SIG-M5 treated with dmso at 0.1 percent for 504 hours (cell line): ENCODE results near the gene ERCC6L2.

Source experiments
- DNase-seq: peaks from one replicate; lab custom pipeline; 2025; ENCODE audit not compliant: unreplicated experiment; lab: John Stamatoyannopoulos, UW

Gene ERCC6L2, protein sequence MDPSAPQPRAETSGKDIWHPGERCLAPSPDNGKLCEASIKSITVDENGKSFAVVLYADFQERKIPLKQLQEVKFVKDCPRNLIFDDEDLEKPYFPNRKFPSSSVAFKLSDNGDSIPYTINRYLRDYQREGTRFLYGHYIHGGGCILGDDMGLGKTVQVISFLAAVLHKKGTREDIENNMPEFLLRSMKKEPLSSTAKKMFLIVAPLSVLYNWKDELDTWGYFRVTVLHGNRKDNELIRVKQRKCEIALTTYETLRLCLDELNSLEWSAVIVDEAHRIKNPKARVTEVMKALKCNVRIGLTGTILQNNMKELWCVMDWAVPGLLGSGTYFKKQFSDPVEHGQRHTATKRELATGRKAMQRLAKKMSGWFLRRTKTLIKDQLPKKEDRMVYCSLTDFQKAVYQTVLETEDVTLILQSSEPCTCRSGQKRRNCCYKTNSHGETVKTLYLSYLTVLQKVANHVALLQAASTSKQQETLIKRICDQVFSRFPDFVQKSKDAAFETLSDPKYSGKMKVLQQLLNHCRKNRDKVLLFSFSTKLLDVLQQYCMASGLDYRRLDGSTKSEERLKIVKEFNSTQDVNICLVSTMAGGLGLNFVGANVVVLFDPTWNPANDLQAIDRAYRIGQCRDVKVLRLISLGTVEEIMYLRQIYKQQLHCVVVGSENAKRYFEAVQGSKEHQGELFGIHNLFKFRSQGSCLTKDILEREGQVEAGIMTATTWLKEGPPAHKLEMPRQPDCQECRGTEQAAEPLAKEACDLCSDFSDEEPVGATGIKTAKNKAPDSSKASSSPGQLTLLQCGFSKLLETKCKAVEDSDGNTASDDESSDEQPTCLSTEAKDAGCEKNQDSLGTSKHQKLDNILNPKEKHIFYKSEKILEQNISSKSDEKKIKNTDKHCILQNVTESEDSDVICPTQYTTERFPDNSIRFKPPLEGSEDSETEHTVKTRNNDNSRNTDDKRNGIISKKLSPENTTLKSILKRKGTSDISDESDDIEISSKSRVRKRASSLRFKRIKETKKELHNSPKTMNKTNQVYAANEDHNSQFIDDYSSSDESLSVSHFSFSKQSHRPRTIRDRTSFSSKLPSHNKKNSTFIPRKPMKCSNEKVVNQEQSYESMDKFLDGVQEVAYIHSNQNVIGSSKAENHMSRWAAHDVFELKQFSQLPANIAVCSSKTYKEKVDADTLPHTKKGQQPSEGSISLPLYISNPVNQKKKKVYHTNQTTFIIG (N-terminal part only)

DNA sequence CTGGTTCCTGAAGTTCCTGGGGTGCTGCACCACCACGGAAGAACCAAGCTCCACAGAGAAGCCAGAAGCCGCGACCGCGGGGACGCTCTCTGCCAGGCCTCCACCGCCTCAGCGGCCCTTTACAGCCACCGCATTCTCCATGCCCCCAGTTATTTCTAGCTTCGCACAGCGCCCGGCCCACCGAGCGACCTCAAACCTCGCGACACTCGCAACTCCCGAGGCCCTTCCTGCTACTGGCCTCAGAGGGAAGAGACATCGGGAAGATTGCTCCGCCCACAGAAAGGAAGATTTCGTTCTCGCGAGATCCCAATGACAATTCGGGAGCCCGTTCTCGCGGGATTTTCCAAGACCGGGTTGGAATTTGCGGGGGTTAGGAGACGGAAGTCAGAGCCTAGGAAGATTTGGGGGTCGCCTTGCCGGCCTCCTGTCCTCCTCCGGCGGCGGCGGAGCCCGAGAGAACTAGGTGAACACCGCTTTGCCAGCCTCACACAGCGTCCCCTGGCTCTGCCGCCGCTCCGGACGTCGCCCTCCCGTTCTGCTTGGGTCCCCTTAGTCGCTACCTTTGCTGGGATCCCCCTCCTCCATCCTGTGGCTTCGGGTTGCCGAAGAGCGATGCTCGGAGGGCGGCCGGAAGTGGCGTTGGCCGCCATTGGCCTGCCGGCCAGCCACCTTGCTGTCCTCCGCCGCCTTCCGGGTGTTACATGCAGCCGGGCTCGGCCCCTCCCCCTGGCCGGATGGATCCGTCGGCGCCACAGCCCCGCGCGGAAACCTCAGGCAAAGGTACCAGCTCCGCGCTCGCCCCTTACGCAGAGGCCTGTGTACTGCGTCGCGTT, at the start of gene ERCC6L2:
Gene ERCC6L2, plus strand, starts transcription at position 387 of the 833 bp plus-strand sequence. Its CDS starts 348 bp downstream, at position 735.
- DNase-seq: peak; percentile 95

DNA sequence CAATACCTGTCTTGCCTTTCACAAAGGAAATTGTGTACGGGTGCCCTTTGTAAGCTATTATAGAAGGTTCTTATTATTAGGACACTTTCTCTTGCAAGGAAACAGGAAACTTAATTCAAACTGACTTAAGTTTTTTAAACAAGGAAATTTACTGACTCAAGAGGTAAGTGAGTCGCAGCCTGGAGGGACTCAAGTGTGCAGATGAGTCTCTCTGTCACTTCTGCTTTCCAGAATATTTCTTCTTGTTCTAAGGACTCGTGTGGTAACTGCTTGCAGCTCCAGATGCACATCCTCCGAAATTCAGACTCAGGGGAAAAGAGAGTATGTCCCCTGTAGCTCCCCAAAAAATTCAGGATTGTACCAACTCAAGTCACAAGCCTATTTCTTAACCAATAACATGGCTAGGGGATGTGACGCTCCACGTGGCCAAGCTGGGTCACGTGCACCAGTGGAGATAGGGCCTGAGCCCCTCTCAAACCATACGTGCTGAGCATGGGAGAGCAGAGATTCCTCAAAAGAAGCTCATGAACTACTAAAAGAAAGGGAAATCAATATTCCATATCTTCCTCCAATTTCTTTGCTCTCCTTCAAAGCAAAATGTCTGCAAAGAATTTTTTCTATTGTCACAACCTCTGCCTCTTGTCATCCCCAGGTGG, 49.2 kb upstream of the ERCC6L2 start:
- DNase-seq: peak; percentile 1

DNA sequence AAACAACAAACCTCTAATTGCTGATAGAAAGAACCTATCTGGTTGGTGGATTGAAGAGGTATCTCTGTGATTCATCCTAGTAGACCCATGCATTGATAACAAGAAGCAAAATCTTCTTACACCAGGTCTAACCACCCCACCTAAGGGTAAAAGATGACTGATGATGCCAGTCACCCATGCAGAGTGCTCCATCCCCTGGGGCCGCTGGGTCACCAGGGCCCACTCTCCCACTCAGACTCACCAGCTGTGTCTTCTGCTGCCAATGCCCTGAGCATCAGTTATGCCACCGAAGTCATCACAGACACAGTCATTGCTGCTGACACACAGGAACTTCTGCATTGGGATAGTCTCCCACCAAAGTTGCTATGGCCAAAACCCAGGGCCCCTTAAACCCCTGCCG, 44.7 kb upstream of the ERCC6L2 start:
- no peak for DNase-seq

DNA sequence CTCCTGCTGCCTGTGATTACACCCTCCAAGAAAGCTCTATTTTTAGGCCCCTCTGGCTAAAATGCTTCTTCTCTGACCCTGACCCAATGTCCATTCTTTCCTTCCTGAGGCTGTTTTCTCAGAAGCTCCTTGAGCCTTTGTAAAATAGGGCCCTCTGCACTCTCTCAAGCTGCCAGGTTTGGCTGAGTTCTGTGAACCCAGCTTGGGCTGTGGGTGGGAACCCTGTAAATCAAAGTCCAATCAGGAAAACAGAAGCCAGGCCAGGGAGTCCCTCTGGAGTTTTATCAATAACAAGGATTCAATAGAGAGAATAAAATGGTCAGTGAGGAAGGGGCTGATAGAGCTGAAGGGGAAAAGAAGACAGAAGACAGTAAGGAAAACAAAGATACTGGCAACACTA, 43.7 kb upstream of the ERCC6L2 start:
- no peak for DNase-seq

DNA sequence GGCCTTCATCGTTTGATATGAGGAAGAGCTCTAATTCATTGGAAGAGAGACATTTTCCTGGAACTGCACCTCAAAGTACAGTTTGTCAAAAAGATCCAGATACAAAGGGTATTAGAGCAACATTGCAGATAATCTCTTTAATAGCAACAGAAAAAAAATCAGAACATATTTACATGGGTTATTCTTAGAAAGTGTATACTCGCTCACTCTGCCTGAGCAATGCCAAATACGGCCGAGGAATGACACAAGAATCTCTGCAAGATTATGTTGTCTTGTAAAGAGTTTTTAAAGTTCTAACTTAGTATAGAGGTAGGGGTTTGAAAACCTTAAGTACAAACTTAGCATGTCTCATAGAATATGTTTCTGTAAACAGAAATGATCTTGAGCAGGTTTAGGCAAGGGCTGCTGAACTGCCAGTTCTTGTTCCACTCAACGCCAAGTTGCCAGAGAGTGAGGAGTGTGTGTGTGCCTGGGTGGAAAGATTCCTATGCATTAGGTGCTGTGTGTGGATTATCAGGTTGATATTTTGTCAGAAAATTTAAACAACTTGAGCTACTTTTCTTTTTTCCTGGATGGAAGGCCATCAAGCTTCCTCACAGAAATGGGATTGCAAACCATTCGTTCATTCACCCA, 41.8 kb upstream of the ERCC6L2 start:
- no peak for DNase-seq

DNA sequence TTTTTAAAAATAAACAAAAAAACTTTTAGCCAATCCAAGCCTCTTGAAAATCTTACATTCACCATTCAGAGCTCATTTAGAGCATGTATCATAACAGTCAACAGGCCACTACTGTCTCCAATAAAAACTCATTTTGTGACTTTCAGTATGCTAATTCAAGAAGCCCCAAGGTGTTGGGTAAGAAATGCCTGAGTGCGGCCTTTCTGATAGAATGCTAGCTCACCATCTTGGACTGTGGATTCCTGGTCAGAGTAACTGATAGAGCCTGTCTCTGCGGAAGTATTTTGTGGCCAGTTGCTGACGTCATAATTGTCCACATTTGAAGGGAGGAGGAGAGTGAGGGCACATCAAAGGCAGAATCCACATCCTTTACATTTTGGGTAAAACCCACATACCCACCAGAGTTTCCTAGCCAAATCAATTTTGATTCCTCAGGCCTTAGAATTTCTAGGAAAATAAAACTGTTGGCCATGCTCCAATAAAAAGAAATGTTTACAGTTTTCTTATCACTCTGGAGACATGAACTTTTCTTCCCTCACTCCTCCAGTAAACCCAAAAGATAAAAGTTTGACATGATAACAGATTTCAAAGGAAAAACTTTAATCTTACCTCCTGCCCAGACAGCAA, 41.1 kb upstream of the ERCC6L2 start:
- no peak for DNase-seq

DNA sequence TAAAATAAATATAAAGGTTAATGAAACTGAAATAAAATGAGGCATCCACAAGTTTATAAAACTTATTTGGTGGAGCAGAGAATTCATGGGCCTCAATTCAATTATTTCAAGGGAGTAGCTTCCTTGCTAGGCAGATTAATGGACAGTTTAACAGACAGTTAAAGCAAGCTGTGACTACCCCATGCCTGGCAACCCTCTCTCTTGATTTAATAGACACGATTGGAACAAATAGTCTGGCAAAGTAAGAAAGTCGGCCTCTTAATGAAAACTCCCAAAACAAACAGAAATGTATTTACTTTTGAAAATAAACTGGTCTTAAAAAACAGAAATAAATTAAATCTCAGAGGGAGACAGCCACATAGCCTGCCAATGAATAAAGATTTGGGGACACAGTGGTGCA, 40.1 kb upstream of the ERCC6L2 start:
- no peak for DNase-seq

DNA sequence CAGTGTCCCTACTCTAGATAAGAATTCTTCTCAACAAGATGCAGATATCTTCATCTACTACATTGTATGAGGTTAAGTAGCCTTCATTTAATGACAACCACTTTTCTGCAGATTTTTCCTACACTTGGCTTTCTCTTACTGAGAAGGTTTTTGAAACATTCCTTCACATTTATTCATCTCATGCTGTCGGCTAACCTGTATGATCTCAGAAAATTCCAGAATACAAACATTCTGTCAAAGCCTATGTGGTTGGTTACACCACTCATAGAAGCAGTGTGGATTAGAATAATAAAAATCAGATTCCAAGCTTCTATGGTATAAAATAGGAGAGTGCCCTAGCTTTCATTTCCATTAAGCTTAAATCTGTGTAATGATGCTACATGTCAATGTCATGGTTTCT, 39.4 kb upstream of the ERCC6L2 start:
- no peak for DNase-seq

DNA sequence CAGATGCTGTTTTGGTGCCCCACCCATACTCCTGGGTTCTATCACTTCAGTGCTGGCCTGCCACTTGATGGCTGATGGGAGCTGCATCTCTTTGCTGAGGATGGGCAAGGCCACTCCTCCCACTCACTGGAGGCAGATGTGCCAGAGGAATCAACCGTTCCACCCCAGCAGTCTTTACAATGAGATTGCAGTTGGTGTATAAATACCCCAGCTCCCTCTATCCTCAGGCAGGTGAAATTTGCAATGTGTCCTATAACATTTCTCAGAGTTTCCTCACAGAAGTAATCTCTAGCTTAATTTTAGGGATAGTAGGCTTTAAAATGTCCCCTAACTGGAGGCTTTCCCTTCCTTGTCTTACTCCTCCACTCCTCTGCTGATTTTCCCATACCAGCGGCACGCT, 36.5 kb upstream of the ERCC6L2 start:
- DNase-seq: no peak

DNA sequence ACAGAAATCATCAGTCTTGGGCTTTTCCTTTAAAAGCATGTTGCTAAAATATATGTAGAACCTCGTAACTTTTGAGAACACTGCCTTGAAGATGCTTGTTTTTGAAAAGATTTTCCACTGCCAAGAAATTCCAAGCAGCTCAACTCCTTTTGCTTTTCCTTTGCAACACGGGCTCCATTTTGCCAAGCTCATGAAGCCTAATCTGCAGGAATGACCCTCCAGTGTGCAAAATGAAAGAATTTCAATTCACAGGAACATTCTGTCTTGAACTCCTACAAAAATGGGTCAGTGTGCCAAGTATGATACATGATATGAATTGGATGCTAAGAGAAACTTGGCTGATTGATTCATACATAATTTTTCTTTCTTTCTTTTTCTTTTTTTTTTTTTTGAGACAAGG, 35.4 kb upstream of the ERCC6L2 start:
- no peak for DNase-seq

DNA sequence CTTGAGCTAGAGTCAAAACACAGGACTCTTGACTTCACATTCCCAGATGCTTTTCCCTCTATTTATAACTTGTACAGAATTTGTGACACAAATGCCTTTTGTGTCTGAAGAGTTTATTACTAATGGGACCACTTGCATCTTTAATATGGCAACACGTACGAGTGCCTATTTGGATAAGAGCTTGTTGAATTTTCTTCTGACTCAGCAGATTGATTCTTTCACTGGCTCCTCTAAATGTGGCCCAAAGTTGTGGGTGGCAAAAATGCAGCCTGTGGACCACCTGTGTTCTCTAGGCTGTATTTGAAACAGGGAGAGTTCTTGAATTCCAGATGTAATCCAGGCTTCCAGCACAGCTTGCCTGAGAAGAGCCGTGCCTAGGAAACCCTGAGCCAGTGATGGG, 34.1 kb upstream of the ERCC6L2 start:
- DNase-seq: no peak

DNA sequence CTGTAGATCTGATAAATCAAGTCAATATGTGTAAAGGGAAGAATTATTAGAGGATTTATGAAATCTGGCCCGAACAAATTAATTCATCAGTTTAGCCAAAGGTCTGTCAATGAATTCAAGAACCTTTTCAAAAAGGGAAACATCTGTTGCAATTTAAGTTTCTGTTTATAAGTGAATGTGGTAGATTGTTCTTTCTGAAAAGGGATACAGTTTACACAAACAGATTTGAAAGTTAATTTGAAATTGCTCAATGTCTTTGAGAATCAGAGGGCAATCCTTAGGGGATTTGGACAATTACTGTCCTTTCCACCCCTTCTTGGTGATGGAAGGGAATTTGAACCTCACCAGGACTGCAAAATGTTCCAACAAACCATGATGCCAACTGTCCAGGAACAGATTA, 29.7 kb upstream of the ERCC6L2 start:
- no peak for DNase-seq

DNA sequence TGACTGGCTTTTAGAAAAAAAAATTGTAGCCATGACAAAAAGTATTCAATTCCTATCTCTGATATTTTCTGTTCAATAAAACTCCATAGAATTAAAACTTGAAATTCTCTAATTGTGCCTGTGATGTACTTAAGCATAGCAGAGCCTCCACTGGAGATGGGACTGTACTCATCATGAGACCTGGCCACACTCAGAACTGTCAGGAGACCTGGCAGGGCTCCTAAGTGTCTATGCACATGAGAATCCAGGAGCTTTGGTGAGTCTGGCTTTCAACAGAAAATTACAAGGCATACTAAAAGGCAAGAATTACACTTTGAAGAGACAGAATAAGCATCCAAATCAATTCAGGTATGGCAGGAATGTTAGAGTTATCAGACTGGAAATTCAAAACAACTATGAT, 26.7 kb upstream of the ERCC6L2 start:
- no peak for DNase-seq

DNA sequence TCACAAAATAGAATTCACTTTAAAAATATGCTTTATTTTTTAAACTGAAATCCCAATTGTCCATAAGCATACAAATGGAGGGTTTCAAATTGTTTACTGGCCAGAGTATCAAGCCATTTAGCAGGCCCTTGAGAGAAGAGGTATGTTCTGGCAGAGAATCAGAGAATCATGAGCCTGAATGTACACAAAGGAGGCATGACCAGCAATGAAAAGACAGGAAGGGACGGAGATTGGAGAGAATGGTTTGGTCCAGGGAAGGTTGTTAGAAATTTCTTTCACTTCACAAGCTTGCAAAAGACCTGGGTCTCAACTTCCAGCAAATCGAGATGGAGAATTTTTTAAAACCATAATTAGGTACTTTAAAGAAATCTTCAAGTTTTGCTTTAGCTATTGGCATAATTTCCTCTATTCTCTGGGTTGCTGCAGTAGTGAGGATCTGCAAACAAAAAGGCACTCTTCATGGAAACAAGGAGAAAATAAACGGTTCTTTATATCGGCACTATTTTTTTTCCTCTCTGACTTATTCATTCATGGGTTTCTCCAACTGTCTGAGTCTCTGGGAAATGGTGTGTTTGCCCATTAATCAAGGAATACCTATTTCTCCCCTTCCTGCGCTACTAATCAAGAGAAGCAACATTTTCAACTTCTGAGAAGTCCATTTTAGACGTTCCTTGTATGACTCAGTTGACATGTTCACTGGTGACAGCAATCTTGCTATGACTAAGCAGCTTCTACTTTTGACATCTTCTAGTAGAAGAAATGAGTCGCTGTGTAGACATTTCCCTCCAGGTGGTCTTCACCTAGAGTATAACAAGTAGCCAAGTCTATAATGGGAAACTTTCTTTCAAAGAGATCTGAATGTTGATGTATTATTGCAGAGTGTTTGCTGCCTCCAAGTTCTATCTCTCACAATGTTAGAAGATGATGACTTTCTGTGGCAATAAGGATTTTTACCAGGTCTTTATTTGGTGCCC, 23.1 kb upstream of the ERCC6L2 start:
- no peak for DNase-seq

DNA sequence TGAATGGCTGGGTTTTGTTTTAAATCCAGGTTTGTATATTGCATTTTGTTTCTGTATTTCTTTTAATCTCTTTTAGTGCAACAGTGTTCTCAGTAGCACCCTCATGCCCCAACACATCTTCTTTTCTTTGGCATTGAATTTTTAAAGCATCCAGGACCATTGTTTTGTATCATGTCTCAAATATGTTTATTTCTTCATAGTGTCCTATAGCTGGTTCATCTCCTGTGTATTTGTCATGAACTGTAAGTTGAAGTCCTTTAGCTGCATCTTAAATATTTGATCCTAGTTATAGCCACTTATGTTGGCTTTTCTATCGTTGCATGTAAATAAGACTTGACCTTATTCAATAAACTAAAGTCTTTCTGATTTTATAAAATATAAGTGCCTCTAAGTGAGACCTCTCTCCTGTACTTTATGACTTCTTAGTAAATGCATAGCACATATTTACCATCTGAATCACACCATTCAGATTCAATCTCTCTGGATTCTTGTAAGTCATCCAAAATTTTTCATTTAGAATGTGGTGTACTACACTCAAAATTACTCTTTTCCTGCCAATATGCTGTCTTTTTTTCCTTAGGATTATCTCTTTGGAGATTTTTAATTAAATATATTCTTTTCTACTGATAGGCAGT, 21.0 kb upstream of the ERCC6L2 start:
- DNase-seq: no peak

DNA sequence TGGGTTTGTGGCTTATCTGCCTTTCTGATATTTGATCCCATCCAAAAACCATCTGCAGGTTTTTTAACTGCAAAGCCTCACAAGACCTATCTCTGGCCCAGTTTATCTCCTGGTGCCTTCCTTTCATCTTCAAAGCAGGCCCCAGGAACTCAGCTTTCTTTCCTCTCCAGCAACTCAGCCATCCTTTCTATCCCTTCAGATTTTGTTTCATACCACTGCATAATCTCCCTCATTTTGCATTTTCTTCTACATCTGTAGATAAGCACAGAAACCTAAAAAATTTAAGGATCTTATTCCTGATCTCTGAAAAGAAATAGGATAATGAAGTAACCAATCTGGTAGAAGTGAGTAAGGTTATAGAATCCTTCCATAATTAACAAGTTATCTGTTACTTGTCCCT, 19.5 kb upstream of the ERCC6L2 start:
- no peak for DNase-seq

DNA sequence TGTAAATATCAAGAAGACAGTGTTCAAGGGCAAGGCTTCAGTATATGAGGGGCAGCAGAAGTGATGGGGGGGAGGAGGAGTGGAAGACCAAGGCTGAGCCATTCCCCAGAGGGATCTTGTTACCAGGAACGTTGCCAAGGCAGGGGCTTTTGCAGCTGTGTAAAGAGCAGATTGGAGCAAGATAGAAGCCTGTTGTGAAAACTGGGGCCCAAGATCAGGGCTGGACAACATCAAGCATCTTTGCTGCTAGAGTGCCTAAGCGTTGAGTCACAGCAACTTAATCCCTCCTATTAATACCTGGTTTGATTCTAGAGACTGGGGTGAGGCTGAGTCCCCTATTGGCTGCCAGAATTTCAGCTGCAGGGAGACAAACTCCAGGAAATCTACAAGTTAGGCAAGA, 18.4 kb upstream of the ERCC6L2 start:
- no peak for DNase-seq

DNA sequence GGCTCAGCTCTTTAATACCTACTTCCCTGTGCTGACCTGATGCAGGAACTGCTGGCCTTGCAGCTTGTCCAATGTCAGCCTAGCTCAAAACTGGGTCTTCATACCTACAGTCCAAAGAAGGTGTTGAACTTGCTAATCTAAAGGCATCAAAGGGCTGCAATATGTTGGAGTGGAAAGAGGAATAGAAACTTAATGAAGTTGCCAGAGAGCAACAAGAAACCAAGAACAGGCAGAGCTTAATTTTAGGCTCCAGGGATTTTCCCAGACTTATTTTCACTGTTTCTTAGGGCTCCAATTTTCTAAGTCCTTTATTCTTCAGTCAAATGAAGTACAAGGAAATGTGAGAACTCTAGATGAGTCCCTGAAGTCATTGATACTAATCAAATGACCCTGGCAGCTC, 17.6 kb upstream of the ERCC6L2 start:
- DNase-seq: no peak
